HG02938 (cell line): ENCODE measurements around the gene LMNTD1.
A peak's percentile ranks its signal among the peaks of the same experiment; 100 is the strongest.
"Not testable (repeated sequence)": the region's sequence is repeated elsewhere in the genome, so short reads cannot be mapped to it uniquely, and the experiment has no call there.

Experiments
- ATAC-seq: cut with Tn5 transposase; IDR thresholded peaks from one replicate; pipeline ENCODE4 v1.9.1; 2021; ENCODE audit warnings: mild to moderate bottlenecking, moderate library complexity; ENCODE audit not compliant: unreplicated experiment

Gene LMNTD1, protein sequence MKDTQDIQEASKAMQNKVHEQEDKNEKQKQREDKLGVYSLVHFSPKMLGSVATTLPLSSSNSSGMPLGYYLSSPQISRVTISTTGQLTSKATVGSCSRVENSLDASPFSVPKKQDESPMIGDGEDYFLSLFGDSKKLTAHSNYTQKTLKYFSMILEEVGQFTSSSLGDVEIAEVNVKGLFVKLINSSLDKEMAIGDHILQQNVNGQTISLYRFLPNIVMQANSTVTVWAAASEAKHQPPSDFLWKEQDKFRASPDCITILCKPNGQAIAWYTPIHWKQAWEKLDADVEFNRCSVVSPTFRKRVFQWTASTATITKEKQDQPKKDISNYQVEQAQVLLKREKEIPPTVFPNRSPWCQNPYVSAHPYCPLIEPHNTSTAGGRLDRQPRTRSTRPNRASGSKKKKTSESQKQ

DNA sequence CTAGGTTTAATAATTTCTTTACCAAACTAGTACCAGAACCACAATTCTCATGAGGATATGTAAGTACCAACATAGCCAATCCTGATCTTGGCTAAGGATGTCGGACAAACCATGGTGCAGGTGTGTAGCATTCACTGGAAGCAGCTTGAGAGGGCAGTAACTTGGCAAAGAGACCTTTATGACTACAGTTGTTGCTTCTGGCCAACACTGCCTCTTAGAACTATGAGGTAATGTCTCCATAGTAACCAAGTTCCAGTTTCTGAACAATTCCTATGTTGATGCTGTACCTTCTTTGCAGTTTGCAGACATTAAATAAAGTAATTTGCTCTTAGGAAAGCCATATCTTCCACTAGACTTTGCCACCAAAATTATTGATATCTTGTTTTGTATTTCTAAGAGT lies at the start of gene LMNTD1:
Gene LMNTD1 (minus strand): TSS at position 186 of the 400 bp plus-strand sequence. CDS start 324 bp downstream, outside the sequence.
- peak; percentile 71 for ATAC-seq

DNA sequence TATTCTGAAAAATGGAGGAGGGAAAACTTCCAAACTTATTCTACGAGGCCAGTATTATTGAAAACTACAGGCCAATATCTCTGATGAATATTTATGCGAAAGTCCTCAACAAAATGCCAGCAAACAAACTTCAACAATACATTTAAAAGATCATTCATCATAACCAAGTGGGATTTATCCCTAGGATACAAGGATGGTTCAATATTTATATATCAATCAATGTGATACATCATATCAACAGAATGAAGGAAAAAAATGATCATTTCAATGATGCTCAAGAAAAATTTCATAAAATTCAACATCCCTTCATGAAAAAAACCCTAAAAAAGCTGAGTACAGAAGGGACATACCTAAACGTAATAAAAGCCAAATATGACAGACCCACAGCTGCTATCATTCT lies 45.9 kb upstream of the LMNTD1 start:
- no peak for ATAC-seq

DNA sequence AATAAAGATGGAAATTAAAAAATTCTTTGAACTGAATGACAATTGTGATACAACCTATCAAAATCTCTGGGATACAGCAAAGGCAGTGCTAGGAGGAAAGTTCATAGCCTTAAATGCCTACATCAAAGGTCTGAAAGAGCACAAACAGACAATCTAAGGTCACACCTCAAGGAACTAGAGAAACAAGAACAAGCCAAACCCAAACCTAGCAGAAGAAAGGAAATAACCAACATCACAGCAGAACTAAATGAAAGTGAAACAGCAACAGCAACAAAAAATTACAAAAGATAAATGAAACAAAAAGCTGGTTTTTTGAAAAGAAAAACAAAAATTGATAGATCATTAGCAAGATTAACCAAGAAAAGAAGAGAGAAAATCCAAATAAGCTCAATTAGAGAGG lies 42.4 kb upstream of the LMNTD1 start:
- not testable (repeated sequence) for ATAC-seq

DNA sequence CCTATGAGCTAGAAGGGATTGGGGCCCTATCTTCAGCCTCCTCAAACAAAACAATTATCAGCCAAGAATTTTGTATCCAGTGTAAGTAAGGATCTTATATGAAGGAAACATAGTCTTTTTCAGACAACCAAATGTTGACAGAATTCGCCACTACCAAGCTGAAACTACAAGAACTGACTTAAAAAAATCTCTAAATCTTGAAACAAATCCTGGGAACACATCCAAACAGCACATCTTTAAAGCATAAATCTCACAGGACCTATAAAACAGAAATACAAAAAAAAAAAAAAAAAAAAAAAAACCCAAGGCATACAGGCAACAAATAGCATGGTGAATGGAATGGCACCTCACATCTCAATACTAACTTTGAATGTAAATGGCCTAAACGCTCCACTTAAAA lies 41.3 kb upstream of the LMNTD1 start:
- no peak for ATAC-seq

DNA sequence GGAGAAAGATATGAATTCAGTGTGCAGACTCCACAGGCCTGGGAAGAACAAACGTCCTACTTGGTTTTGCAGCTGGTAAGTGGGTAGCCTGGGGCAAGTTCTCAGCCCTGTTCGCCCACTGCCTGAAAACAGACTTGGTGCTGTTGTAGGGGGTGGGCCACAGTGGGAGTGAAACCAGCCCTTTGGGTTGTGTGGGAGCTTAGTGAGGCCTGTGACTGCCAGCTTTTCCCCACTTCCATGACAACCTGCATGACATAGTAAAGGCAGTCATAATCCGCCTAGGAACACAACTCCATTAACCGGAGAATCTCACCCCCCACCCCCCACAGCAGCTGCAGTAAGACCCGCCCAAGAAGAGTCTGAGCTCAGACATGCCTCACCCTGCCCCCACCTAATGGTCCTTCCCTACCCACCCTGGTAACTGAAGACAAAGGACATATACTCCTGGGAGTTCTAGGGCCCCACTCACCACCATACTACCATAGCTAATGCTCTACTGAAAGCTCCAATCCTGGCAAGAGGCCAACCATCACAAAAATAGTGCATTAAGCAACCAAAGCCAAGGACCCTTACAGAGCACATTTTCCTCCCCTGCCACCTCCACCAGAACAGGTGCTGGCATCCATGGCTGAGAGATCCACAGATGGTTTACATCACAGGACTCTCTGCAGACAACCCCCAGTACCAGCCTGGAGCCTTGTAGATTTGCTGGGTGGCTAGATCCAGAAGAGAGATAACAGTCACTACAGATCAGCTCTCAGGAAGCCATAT lies 39.8 kb upstream of the LMNTD1 start:
- ATAC-seq, result no peak

DNA sequence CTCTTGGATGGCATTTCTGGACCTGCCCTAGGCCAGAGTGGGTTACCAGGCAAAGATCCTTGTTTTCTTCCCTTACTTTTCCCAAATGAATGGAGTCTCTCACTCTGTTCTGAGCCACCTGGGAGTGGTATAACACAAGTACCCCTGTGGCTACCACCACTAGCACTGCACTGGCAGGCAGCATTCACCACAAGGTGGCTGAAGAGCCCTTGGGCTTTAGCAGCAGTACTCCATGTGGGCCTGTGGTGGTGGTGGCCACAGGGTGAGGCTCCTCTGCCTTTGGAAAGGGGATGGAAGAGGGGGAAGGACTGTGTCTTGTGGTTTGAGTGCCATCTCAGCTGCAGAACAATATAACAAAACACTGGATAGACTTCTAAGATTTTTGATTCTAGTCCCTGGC lies 38.1 kb upstream of the LMNTD1 start:
- ATAC-seq, result no peak

DNA sequence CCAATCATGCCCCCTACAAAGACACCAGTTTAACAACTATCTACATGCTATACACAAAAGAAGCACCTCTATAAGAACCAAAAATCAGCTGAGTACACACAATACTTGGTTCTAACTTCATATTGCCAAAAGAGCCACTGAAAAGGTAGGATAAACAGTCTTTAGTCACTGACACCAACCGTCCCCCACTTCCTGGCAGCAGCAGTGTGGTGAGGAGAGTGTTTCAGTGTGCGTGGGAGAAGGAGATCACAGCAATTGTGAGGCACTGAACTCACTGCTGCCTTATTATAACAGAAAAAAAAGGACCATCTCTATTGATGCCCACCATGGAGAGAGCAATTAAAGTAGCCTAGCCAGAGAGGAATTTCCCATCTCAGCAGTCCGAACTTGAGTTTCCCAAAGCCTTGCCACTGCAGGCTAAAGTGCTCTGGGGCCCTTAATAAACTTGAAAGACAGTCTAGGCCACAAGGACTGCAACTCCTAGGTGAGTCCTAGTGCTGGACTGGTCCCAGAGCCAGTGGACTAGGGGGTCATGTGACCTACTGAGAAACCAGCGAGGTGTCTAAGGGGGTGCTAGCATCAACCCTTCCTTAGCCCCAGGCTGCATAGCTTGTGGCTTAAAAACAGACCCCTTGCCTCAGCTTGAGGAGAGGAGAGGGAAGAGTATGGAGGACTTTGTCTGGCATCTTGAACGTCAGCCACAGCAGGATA lies 37.1 kb upstream of the LMNTD1 start:
- ATAC-seq, result no peak

DNA sequence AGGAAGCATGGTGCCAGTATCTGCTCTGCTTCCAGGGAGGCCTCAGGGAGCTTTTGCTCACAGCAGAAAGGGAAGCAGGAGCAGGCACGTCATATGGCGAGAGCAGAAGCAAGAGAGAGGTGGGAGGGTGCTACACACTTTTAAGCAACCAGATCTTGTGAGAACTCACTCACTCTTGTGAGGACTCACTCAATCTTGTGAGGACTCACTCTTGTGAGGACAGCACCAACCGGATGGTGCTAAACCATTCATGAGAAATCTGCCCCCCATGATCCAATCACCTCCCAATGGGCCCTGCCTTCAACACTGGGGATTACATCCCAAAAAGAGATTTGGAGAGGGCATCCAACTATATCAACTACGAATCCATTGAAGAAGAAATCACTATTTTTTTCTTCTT lies 34.3 kb upstream of the LMNTD1 start:
- no peak for ATAC-seq

DNA sequence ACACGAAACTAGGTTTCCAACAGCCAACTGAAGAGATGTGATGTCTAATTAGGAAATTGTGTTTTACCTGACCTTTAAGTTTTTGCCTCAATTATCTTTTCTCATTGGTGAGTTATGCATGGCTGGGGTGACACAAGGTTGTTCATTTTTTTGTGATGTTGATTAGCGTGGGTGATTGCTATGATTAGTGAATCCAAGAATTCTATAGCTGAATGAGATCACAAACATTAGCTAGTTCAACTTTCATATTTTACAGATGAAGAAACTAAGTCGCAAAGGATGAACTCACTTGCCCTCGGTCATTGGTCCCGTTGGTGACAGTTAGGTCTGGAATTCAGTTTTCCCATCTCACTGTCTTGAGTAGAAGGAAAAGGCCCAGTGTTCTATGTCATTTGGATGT lies 32.6 kb upstream of the LMNTD1 start:
- no peak for ATAC-seq

DNA sequence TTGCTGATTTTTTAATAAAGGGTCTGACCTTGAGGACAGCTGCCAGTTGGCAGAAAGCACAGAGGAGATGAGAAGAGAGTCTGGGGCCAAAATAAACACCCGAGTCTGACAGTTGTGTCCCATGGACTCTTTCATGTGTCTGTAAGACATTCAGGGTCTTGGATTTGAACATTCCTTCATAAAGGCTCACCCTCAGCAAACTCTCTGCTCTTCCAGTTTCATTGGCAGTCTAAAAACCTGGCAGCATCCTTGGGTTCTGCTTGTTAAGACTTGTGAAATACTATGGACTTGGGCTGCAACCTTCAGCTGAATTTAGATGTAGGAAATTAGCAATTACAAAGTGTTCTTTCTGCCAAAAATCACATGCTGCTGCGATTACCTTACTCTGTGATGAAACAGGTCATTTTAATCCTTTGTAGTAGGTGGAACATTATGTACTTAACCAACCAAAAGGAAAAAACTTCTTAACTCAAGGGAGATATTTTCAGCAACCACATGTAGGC lies 32.0 kb upstream of the LMNTD1 start:
- no peak for ATAC-seq

DNA sequence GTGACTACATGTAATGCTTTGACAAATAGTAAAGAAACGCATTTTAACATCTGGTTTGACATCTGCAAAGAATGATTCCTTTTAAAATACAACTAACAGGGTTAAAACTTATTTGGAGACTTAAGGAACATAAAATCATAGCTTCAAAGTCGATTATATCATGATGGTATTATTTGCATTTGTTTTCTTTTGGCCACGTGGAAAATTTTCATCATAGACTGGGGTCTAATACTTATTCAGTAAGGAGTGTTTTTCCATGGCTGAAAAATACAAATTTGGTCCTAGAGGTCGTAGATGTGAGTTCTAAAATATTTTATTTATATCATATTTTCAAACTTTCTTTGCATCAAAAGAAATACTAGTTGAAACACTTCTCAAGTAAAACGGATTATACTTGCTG lies 31.5 kb upstream of the LMNTD1 start:
- ATAC-seq, result no peak

DNA sequence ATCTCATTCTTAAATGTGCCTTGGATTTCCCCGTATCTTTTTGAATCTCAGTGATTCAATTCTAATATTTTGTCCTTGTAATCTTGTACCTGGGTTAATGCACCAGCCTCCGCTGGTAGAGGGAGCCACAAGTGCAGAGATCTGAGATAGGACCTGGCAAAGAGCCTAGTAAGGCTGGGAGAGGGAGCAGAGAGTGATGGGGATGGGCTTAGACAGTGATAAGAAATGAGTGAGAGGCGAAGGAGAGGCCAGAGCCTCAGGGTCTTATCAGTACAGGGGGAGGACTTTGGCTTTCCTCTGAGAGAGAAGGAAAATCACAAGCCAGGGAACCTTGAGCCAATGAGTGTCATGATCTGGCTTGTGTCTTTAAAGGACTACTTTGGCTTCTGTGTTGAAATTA lies 30.5 kb upstream of the LMNTD1 start:
- ATAC-seq, result no peak

DNA sequence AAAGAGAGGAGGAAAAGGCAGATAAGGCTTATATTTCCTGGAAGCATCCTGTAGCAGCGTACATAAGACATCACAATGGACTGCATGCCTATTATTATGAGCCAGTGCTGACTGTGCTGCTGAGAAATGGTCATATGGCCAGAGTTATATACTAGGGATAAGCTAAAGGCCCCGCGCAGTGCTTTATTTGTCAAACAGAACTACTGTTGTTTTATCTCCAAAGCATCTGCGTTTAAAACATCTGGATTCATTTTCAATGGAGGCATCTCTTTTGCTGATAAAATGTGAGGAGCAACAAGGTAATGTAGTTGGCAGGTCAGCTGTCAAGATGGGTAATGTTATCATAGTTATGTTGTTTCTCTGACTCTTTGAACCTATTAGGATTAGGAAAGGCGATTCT lies 28.0 kb upstream of the LMNTD1 start:
- no peak for ATAC-seq

DNA sequence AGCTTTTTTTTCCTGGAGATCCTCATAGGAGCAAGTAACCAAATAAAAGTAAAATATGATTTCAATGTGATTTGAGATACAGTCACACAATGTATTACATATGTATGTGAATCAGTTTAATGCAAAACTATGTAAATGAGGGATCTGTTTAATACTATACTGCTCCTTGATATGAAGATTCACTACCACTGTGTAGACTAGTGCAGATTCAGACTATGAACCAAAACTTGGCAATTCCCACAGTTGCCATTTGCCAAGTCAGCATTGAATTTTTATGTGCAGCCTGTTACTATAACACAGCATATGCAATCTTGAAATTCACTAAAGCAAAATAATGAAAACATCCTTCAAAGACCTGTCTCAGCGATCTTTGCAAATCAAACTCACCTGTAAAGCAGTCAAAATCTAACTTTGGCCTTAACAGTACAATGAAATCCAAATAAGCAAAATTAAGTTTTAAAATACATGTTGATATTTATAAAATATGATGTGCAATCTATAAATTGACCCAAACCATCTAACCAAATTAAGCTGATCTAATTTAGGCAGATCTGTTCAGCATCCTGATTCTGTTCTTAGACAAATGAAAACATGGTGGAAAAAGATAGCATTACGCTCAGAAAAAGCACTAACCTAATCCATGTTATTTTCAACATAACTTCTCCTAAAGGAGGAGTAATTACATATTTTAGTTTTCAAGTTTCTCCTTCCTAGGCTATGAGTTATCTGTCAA lies 25.5 kb upstream of the LMNTD1 start:
- no peak for ATAC-seq

DNA sequence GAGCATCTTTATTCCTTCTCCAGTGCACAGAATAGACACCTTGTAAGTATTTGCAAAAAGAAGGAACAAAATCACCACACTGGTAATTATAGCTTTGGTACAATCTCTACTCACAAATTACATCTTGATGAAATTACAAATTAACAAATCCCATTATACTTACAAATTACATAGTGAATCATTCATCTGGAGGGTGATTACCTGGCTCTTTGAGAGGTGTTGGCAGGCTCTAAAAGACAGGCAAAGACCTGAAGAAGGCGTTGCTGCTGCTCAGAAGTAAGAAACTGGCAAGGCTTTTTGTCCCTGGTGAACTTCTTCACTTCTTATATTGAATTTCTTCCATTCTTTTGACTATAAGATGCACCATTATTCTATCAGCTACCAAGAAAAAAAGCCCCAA lies 21.7 kb upstream of the LMNTD1 start:
- ATAC-seq, result no peak

DNA sequence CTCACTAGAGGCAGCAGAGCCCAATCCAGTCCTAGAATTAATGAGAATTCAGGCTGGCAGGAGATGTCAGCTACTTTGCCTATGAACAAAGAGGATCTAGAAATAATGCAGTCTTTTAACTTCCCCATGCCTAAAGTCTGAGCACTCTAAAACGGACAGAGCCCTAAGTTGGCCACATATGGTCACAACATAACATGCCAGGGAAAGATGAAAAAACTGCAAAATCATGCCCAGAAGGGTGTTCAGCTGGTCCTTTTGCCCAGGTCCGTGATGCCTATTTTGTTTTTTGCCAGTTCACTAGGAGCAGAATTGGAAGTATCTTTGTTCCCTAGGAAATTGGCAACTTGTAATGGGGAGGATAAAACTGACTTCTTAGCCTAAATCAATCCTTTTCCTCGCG lies 20.3 kb upstream of the LMNTD1 start:
- no peak for ATAC-seq

DNA sequence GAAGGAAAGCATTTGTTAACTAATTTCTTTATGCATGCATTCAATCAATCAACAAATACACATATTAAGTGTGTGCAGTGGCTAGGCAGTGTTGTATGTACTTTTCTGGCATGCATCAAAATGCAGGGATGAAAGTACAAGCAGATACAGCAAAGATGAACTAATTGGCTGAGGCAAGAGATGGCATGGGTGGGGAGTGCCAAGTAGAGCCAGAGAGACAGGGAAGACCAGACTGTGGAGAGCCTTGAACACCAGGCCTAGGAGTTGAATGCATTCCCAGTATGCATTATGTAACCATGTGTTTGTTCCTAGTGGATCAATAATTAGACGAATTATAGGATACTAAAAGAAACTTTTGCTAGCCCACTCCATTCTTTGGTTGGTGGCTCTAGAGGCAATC lies 17.3 kb upstream of the LMNTD1 start:
- ATAC-seq, result no peak

DNA sequence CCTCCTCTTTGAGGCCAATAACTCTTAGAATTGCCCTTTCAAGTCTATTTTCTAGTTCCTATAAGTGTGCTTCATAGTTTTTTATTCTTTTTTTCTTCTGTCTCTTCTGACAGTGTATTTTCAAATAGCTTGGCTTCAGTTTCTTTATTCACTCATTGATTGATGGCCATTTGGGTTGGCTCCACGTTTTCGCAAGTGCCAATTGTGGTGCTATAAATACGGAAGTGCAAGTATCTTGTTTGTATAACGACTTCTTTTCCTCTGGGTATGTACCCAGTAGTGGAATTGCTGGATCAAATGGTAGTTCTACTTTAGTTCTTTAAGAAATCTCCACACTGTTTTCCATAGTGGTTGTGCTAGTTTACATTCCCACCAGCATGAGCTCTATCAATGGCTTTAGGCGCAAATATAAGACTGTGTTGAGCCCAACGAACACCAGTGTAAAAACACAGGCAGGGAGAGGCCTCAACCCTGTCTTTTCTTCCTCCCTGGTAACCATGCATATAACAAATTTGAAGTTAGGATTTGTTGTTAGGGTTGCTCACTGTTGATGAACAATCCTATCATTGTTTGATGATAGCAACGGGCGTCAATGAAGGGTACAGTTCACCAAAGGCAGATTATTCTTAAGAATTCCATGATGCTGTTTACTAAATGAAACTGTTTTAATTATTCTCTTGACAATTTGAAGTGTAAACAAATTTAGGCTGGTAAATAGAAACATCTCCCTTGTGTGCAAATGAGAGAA lies 13.3 kb upstream of the LMNTD1 start:
- no peak for ATAC-seq

DNA sequence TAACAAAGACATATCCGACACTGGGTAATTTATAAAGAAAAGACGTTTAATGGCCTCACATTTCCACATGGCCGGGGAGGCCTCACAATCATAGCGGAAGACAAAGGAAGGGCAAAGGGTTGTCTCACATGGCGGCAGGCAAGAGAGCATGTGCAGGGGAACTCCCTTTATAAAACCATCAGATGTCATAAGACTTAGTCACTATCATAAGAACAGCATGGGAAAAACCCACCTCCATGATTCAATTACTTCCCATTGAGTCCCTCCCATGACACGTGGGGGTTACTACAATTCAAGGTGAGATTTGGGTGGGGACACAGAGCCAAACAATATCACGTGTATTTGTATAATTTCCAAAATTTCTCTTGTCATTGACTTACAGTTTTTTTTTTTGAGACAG lies 5.5 kb upstream of the LMNTD1 start:
- ATAC-seq, result no peak

DNA sequence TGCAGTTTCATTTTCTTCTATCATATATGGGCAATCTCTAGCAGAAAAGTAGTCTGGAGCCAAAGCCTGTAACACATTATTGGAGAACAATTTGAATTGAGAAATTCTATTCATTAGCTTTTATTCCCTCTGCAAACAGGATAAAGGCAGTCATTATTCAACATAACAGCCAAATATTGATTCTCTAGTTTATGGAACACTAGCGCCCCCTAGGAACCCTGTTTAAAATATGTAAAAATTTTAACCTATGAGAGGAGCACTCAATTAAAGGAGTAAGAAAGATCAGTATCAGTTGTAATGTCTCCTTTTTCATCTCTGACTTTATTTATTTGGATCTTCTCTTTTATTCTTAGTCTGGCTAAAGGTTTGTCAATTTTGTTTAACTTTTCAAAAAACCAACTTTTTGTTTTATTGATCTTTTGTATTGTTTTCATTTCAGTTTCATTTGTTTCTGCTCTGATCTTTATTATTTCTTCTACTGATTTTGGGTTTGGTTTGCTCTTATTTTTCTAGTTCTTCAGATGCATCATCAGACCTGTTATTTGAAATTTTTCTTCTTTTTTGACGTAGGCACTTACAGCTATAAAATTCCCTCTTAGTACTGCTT lies 4.8 kb upstream of the LMNTD1 start:
- ATAC-seq, result no peak
